Spleen (tissue), 7 donors: Measurements from ENCODE around the gene PTPN4.

ENCODE experiments used
- CTCF ChIP-seq, 11 experiments: fragments of 200-600 bp in 7 of 11; fragments of 450-650 bp in 4 of 11; sonication (generic) in 4 of 11; IDR thresholded peaks in 8 of 11; conservative IDR thresholded peaks in 3 of 11; 1 replicate in 7 of 11; 2 replicates in 4 of 11; pipeline versions ENCODE4 v1.4.0 to v1.8.0; 2016 to 2021; ENCODE audit warnings: antibody characterized with exemption in 11 of 11, inconsistent platforms in 4 of 11, mild to moderate bottlenecking in 1 of 11
- POLR2AphosphoS5 ChIP-seq, 3 donors: sonication (generic); formaldehyde crosslinking; IDR thresholded peaks; one replicate each; pipeline ENCODE4 v1.5.1; 2017; ENCODE audit warnings: antibody characterized with exemption in 3 of 3
- donor health status: DM: no; HTN: no; CAD: no; lungs with moderate emphysema.
- donor health status: DM: no; HTN: no; CAD: no.
- donor health status: DM: no; HTN: no; CAD: no.

- TF ChIP-seq CTCF (IDR thresholded peaks at IDR 0.05 in 8 of 11, conservative IDR thresholded peaks at IDR 0.05 in 3 of 11) (no peak), POLR2AphosphoS5 (IDR thresholded peaks at IDR 0.05) (no peak)
These were observed 254.0 kb downstream of the PTPN4 start for GRCh38 chr2:120013597-120014223.
